HL-60 (cell line): ENCODE measurements around the gene POT1.
"Not testable (repeated sequence)": the region's sequence is repeated elsewhere in the genome, so short reads cannot be mapped to it uniquely, and the experiment has no call there.

Experiments used
- DNase-seq, 2 experiments: peaks; one replicate each; pipeline ENCODE4 v3.0.0-alpha.2; 2010 to 2020; ENCODE audit warnings: low read depth in 1 of 2, low spot score in 1 of 2
- H3K27ac ChIP-seq: fragments of 250-450 bp; sonication (Bioruptor Pico); replicated peaks from 2 replicates; pipeline ENCODE4 v1.5.1; 2020; ENCODE audit warnings: mild to moderate bottlenecking, moderate library complexity
- H3K27me3 ChIP-seq: fragments of 250-450 bp; sonication (Bioruptor Pico); 2 replicates; pipeline ENCODE4 v1.5.1; 2021; ENCODE audit warnings: mild to moderate bottlenecking, moderate library complexity; ENCODE audit not compliant: insufficient read depth, poor library complexity, severe bottlenecking
- H3K4me3 ChIP-seq: replicated peaks from 2 replicates; pipeline ENCODE4 v1.5.1; 2011; ENCODE audit warnings: mild to moderate bottlenecking, control low read depth, low read length; ENCODE audit not compliant: insufficient read depth
- CTCF ChIP-seq: IDR thresholded peaks from one replicate; pipeline ENCODE4 v1.5.1; 2011; ENCODE audit warnings: low read length, control low read depth, inconsistent platforms; ENCODE audit not compliant: insufficient read depth
- GABPA ChIP-seq: IDR thresholded peaks from 2 replicates; pipeline ENCODE4 v1.6.1; 2012; ENCODE audit warnings: low read depth
- POLR2AphosphoS5 ChIP-seq: IDR thresholded peaks from 2 replicates; pipeline ENCODE4 v1.6.1; 2012; ENCODE audit warnings: low read depth
- REST ChIP-seq: IDR thresholded peaks from 2 replicates; pipeline ENCODE4 v1.6.1; 2012; ENCODE audit warnings: low read depth; ENCODE audit not compliant: insufficient replicate concordance
- SPI1 ChIP-seq: IDR thresholded peaks from 2 replicates; pipeline ENCODE4 v1.6.1; 2012; ENCODE audit warnings: low read depth, mild to moderate bottlenecking, borderline replicate concordance
- long read RNA-seq: library from polyadenylated mRNA; unstranded; transcript quantifications from one replicate; pipeline ENCODE4 v2.0.0, GENCODE V29; 2020

Gene POT1
- long read RNA-seq, full-length matches to known transcripts = 64 of 161 reads
- long read RNA-seq, partial matches to known transcripts = 34 of 161 reads
- long read RNA-seq, other reads (novel, unspliced or antisense) = 63 of 161 reads

- Histone ChIP-seq H3K27me3 (no peaks in the 10 kb centered on the region), H3K4me3 (peak within 1 kb of the TSS; percentile 84), H3K27ac (peak within 1 kb of the TSS; percentile 71)
- TF ChIP-seq SPI1 (peak; percentile 22; the same call in 1 of the 2 replicates), POLR2AphosphoS5 (peak; percentile 75), REST (no peak), GABPA (peak; percentile 57)
- DNase-seq = peak; percentile 97 to 99
Measured at GRCh38 chr7:124929467-124930172, at the start of gene POT1. Gene POT1, minus strand, starts transcription at chr7:124929825. Its CDS starts 32,652 bp downstream, at chr7:124897173.

GRCh38 chr7:124975131-124975530 lies 45.5 kb upstream of the POT1 start:
- H3K4me3 ChIP-seq, H3K27ac ChIP-seq, H3K27me3 ChIP-seq, DNase-seq: not testable (repeated sequence)

- TF ChIP-seq POLR2AphosphoS5 (no peak), CTCF (no peak), REST (no peak), GABPA (no peak), SPI1 (no peak)
- no peak overlapping the region for H3K4me3 ChIP-seq
- H3K27me3 ChIP-seq = no peaks in the 10 kb centered on the region
- no peak overlapping the region for H3K27ac ChIP-seq
- no peak for DNase-seq
Measured at GRCh38 chr7:124965553-124965952, 35.9 kb upstream of the POT1 start.

- no peak for DNase-seq
- no peak overlapping the region for H3K4me3 ChIP-seq
- H3K27me3 ChIP-seq = no peaks in the 10 kb centered on the region
- no peak for TF ChIP-seq REST
- no peak for TF ChIP-seq POLR2AphosphoS5
- TF ChIP-seq SPI1 = no peak
- no peak for TF ChIP-seq CTCF
- no peak for TF ChIP-seq GABPA
- no peak overlapping the region for H3K27ac ChIP-seq
Measured at GRCh38 chr7:124959676-124960075, 30.1 kb upstream of the POT1 start.

- H3K4me3 ChIP-seq, H3K27ac ChIP-seq, DNase-seq, H3K27me3 ChIP-seq: not testable (repeated sequence)
Measured at GRCh38 chr7:124957952-124958351, 28.3 kb upstream of the POT1 start.
